Activated CD8-positive, alpha-beta T cell treated with anti-CD3 and anti-CD28 coated beads for 36 hours (primary cell): ENCODE measurements around the gene PSMD1. TPM values are rescaled to one million over a fixed set of nuclear protein-coding genes. Genes with fewer than 3 reads are reported as not detected.

Source experiments
- ATAC-seq: fragments of 200-7000 bp; cut with Tn5 transposase; one replicate; pipeline ENCODE4 v1.10.0; 2021; ENCODE audit warnings: mild to moderate bottlenecking, moderate library complexity
- CTCF ChIA-PET: fragments of 350-600 bp; sonication (Branson Sonifier 250); formaldehyde crosslinking; loops from one replicate; lab custom pipeline; 2021; ENCODE audit warnings: antibody characterized with exemption; lab: Charles Lee
- POLR2A ChIA-PET: fragments of 350-600 bp; sonication (Branson Sonifier 250); formaldehyde crosslinking; loops from one replicate; lab custom pipeline; 2021; ENCODE audit warnings: antibody characterized with exemption; lab: Charles Lee
- DNase-seq: peaks from one replicate; pipeline ENCODE4 v3.0.0-alpha.2; 2020
- H3K27ac Mint-ChIP-seq: one replicate; pipeline ENCODE4 v1.8.0; 2021; ENCODE audit warnings: mild to moderate bottlenecking, mixed read lengths
- H3K27me3 Mint-ChIP-seq: one replicate; pipeline ENCODE4 v1.8.0; 2021; ENCODE audit warnings: mixed read lengths
- H3K36me3 Mint-ChIP-seq: one replicate; pipeline ENCODE4 v1.8.0; 2021; ENCODE audit warnings: low read depth, mixed read lengths
- H3K4me1 Mint-ChIP-seq: one replicate; pipeline ENCODE4 v1.8.0; 2021; ENCODE audit warnings: low read depth, mixed read lengths
- H3K4me3 Mint-ChIP-seq: one replicate; pipeline ENCODE4 v1.8.0; 2021; ENCODE audit warnings: mild to moderate bottlenecking, moderate library complexity, mixed read lengths
- H3K9me3 Mint-ChIP-seq: one replicate; pipeline ENCODE4 v1.8.0; 2021; ENCODE audit warnings: mixed read lengths
- CTCF ChIP-seq: fragments of 200-600 bp; IDR thresholded peaks from one replicate; pipeline ENCODE4 v1.8.0; 2022; ENCODE audit warnings: antibody characterized with exemption, mild to moderate bottlenecking
- intact Hi-C: fragments of 100-400 bp; cut with micrococcal nuclease; formaldehyde crosslinking; loops from one replicate; pipeline ENCODE4 v1.10.0; 2022
- total RNA-seq, 2 experiments: library from RNA; stranded (reverse); gene quantifications; one replicate each; pipeline ENCODE4 v1.2.3, GENCODE V29; 2021

Gene PSMD1
- total RNA-seq, 2 experiments from 2014 or later: 106 to 114 TPM

GRCh38 chr2:231124838-231125568 lies 68.3 kb downstream of the PSMD1 start, which contains the start of gene HTR2B:
Gene HTR2B, minus strand, starts transcription at chr2:231125042. Its CDS starts 1,278 bp downstream, at chr2:231123764.
- intact Hi-C loops: no loop called here
- H3K4me3 Mint-ChIP-seq: no peak within 1 kb of the TSS
- POLR2A ChIA-PET: no interaction called here
- no peaks in the 10 kb centered on the region for H3K9me3 Mint-ChIP-seq
- H3K27me3 Mint-ChIP-seq: no peaks in the 10 kb centered on the region
- no peak for TF ChIP-seq CTCF
- ATAC-seq (peak; percentile 76), DNase-seq (peak; percentile 6)
- H3K4me1 Mint-ChIP-seq: peaks cover 20% of the 10 kb centered on the region
- H3K36me3 Mint-ChIP-seq: peaks cover 2% of the 10 kb centered on the region
- CTCF ChIA-PET: interaction anchor here (0.6 to 4.3 kb wide), 5 partner anchors 15 to 291 kb away, joined by 3 to 19 read pairs (median 3); no protein-coding TSS in a partner anchor
- no peak within 1 kb of the TSS for H3K27ac Mint-ChIP-seq

- no peak for TF ChIP-seq CTCF
- H3K4me3 Mint-ChIP-seq: no peak overlapping the region
- H3K36me3 Mint-ChIP-seq: peaks cover 2% of the 10 kb centered on the region
- DNase-seq: no peak
- no peak overlapping the region for H3K27ac Mint-ChIP-seq
- peaks cover 20% of the 10 kb centered on the region for H3K4me1 Mint-ChIP-seq
- no peak for ATAC-seq
- no peaks in the 10 kb centered on the region for H3K9me3 Mint-ChIP-seq
- ChIA-PET POLR2A (no interaction called here), CTCF (interaction anchor here (0.6 to 4.3 kb wide), 4 partner anchors 14 to 290 kb away, joined by 3 to 19 read pairs (median 3); no protein-coding TSS in a partner anchor)
- no peaks in the 10 kb centered on the region for H3K27me3 Mint-ChIP-seq
- intact Hi-C loops: no loop called here
Measured at GRCh38 chr2:231126123-231126522, 69.5 kb downstream of the PSMD1 start.

GRCh38 chr2:231127480-231127879 lies 70.8 kb downstream of the PSMD1 start:
- Mint-ChIP-seq H3K36me3 (peaks cover 2% of the 10 kb centered on the region), H3K4me3 (no peak overlapping the region), H3K27me3 (no peaks in the 10 kb centered on the region), H3K4me1 (peaks cover 20% of the 10 kb centered on the region), H3K27ac (no peak overlapping the region), H3K9me3 (no peaks in the 10 kb centered on the region)
- TF ChIP-seq CTCF: no peak
- intact Hi-C loops: no loop called here
- DNase-seq (no peak), ATAC-seq (no peak)
- POLR2A ChIA-PET: no interaction called here
- CTCF ChIA-PET: interaction anchor here (4.3 kb wide), 1 partner anchor 25 kb away, joined by 19 read pairs; no protein-coding TSS in a partner anchor

- Mint-ChIP-seq H3K27ac (no peak overlapping the region), H3K4me3 (no peak overlapping the region), H3K27me3 (no peaks in the 10 kb centered on the region), H3K4me1 (peaks cover 20% of the 10 kb centered on the region), H3K9me3 (no peaks in the 10 kb centered on the region), H3K36me3 (peaks cover 2% of the 10 kb centered on the region)
- ATAC-seq (no peak), DNase-seq (no peak)
- intact Hi-C loops: no loop called here
- TF ChIP-seq CTCF: no peak
- POLR2A ChIA-PET: interaction anchor here (0.7 kb wide), 1 partner anchor 109 kb away, joined by 4 read pairs; no protein-coding TSS in a partner anchor
- CTCF ChIA-PET: interaction anchor here (1.6 to 4.3 kb wide), 2 partner anchors 25 to 75 kb away, joined by 5 to 19 read pairs; no protein-coding TSS in a partner anchor
Measured at GRCh38 chr2:231127936-231128335, 71.3 kb downstream of the PSMD1 start.

GRCh38 chr2:231128541-231128940 lies 71.9 kb downstream of the PSMD1 start:
- POLR2A ChIA-PET: interaction anchor here (0.6 to 0.7 kb wide), 2 partner anchors 110 to 416 kb away, joined by 4 to 6 read pairs; no protein-coding TSS in a partner anchor

More at GRCh38 chr2:231128541-231128940, 71.9 kb downstream of the PSMD1 start:
- Mint-ChIP-seq H3K4me3 (no peak overlapping the region), H3K36me3 (peaks cover 2% of the 10 kb centered on the region), H3K9me3 (no peaks in the 10 kb centered on the region), H3K27me3 (no peaks in the 10 kb centered on the region), H3K27ac (no peak overlapping the region), H3K4me1 (peaks cover 15% of the 10 kb centered on the region)
- no peak for TF ChIP-seq CTCF
- intact Hi-C loops: no loop called here
- no peak for ATAC-seq
- CTCF ChIA-PET: interaction anchor here (1.6 to 4.3 kb wide), 2 partner anchors 26 to 76 kb away, joined by 5 to 19 read pairs; no protein-coding TSS in a partner anchor
- DNase-seq: no peak
